Mesothelial cell of epicardium (in vitro differentiated cells): ENCODE data around the gene CEP131. TPM values are rescaled to one million over a fixed set of nuclear protein-coding genes. Genes with fewer than 3 reads are reported as not detected.

ENCODE experiments used
- DNase-seq, 2 experiments: peaks; one replicate each; pipeline ENCODE4 v3.0.0; 2021; ENCODE audit warnings: low spot score in 2 of 2; ENCODE audit not compliant: unreplicated experiment in 2 of 2
- H3K27ac Mint-ChIP-seq: 2 replicates; pipeline ENCODE4 v1.8.0; 2021; ENCODE audit warnings: mixed read lengths
- H3K27me3 Mint-ChIP-seq: 2 replicates; pipeline ENCODE4 v1.8.0; 2021; ENCODE audit warnings: low read depth, mixed read lengths
- H3K36me3 Mint-ChIP-seq: 2 replicates; pipeline ENCODE4 v1.8.0; 2021; ENCODE audit warnings: mixed read lengths
- H3K4me1 Mint-ChIP-seq: 2 replicates; pipeline ENCODE4 v1.8.0; 2021; ENCODE audit warnings: mixed read lengths
- H3K4me3 Mint-ChIP-seq: 2 replicates; pipeline ENCODE4 v1.8.0; 2021; ENCODE audit warnings: mild to moderate bottlenecking, moderate library complexity, mixed read lengths
- H3K9me3 Mint-ChIP-seq: 2 replicates; pipeline ENCODE4 v1.8.0; 2021; ENCODE audit warnings: mixed read lengths
- CTCF ChIP-seq: fragments of 200-600 bp; sonication (generic); IDR thresholded peaks from one replicate; pipeline ENCODE4 v1.5.0; 2021; ENCODE audit warnings: antibody characterized with exemption; ENCODE audit not compliant: unreplicated experiment
- total RNA-seq: library from RNA; stranded (reverse); gene quantifications from 3 replicates; pipeline ENCODE4 v1.2.1, GENCODE V29; 2021

Gene CEP131
- total RNA-seq, 1 donor from 2014 or later, result 27.3 TPM

- Mint-ChIP-seq H3K27me3 (no peaks in the 10 kb centered on the region), H3K36me3 (no peaks in the 10 kb centered on the region), H3K27ac (no peak overlapping the region), H3K9me3 (no peaks in the 10 kb centered on the region), H3K4me3 (no peak overlapping the region), H3K4me1 (peaks cover 11% of the 10 kb centered on the region)
- DNase-seq, result no peak
- TF ChIP-seq CTCF, result no peak
Observed at GRCh38 chr17:81163051-81163695, 59.6 kb downstream of the CEP131 start.

- DNase-seq, result no peak
- H3K9me3 Mint-ChIP-seq, result no peaks in the 10 kb centered on the region
- no peak for TF ChIP-seq CTCF
- H3K27me3 Mint-ChIP-seq, result no peaks in the 10 kb centered on the region
- no peak overlapping the region for H3K27ac Mint-ChIP-seq
- peaks cover 11% of the 10 kb centered on the region for H3K4me1 Mint-ChIP-seq
- H3K4me3 Mint-ChIP-seq, result no peak overlapping the region
- H3K36me3 Mint-ChIP-seq, result no peaks in the 10 kb centered on the region
Observed at GRCh38 chr17:81162491-81162890, 60.3 kb downstream of the CEP131 start.

- no peak for TF ChIP-seq CTCF
- H3K27me3 Mint-ChIP-seq, result no peaks in the 10 kb centered on the region
- no peaks in the 10 kb centered on the region for H3K36me3 Mint-ChIP-seq
- no peak overlapping the region for H3K27ac Mint-ChIP-seq
- no peaks in the 10 kb centered on the region for H3K9me3 Mint-ChIP-seq
- no peak for DNase-seq
- H3K4me3 Mint-ChIP-seq, result no peak overlapping the region
- peaks cover 8% of the 10 kb centered on the region for H3K4me1 Mint-ChIP-seq
Observed at GRCh38 chr17:81161972-81162371, 60.8 kb downstream of the CEP131 start.

GRCh38 chr17:81161536-81161935, 61.2 kb downstream of the CEP131 start:
- Mint-ChIP-seq H3K9me3 (no peaks in the 10 kb centered on the region), H3K27ac (no peak overlapping the region), H3K4me3 (no peak overlapping the region), H3K27me3 (no peaks in the 10 kb centered on the region), H3K4me1 (peaks cover 8% of the 10 kb centered on the region), H3K36me3 (no peaks in the 10 kb centered on the region)
- TF ChIP-seq CTCF, result no peak
- DNase-seq, result no peak

GRCh38 chr17:81160747-81161453, 61.9 kb downstream of the CEP131 start:
- Mint-ChIP-seq H3K4me3 (no peak overlapping the region), H3K4me1 (peaks cover 8% of the 10 kb centered on the region), H3K27me3 (no peaks in the 10 kb centered on the region), H3K27ac (no peak overlapping the region), H3K9me3 (no peaks in the 10 kb centered on the region), H3K36me3 (no peaks in the 10 kb centered on the region)
- no peak for TF ChIP-seq CTCF
- no peak for DNase-seq
